Spleen (tissue), 7 donors: ENCODE measurements around the gene TKT.

ENCODE experiments used
- CTCF ChIP-seq, 11 experiments: fragments of 200-600 bp in 7 of 11; fragments of 450-650 bp in 4 of 11; sonication (generic) in 4 of 11; IDR thresholded peaks in 8 of 11; conservative IDR thresholded peaks in 3 of 11; 1 replicate in 7 of 11; 2 replicates in 4 of 11; pipeline versions ENCODE4 v1.4.0 to v1.8.0; 2016 to 2021; ENCODE audit warnings: antibody characterized with exemption in 11 of 11, inconsistent platforms in 4 of 11, mild to moderate bottlenecking in 1 of 11
- POLR2AphosphoS5 ChIP-seq, 3 donors: sonication (generic); formaldehyde crosslinking; IDR thresholded peaks; one replicate each; pipeline ENCODE4 v1.5.1; 2017; ENCODE audit warnings: antibody characterized with exemption in 3 of 3
- donor health status: DM: no; HTN: no; CAD: no; lungs with moderate emphysema.
- donor health status: DM: no; HTN: no; CAD: no.
- donor health status: DM: no; HTN: no; CAD: no.

DNA sequence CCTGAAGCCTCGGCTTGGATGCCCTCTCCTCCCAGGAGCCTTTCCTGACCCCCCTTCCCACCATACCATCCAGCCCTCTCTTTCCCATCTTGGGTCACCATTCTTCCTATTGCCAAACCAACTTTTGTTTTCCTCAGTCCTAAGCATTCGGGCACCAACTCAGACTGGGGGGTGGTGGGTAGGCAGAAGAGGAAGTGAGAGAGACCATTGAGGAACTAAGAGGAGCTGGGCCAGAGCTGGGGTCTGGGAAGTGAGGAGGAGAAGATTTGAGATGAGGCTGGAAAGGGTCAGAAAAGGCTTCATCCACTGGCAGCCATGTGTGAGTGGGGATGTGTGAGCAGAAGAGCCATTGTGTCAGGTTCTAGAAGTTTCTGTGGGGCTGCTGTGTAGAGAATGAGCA lies 37.7 kb downstream of the TKT start:
- TF ChIP-seq CTCF (IDR thresholded peaks at IDR 0.05 in 8 of 11, conservative IDR thresholded peaks at IDR 0.05 in 3 of 11): no peak
- TF ChIP-seq POLR2AphosphoS5 (IDR thresholded peaks at IDR 0.05): no peak
